GM12878 (cell line): ENCODE data around the gene COL11A1. TPM values are rescaled to one million over a fixed set of nuclear protein-coding genes. Genes with fewer than 3 reads are reported as not detected.

Source experiments
- ATAC-seq: fragments of 200-7000 bp; cut with Tn5 transposase; 3 replicates; pipeline ENCODE4 v1.9.1; 2020; ENCODE audit warnings: mild to moderate bottlenecking, moderate library complexity
- BruUV-seq: library from RNA; stranded (reverse); fragments of 400-500 nt; replicated peaks from 2 replicates; lab custom pipeline; 2021; lab: Mats Ljungman, UMichigan
- CTCF ChIA-PET: fragments of 300-600 bp; sonication (Branson Sonifier 250); formaldehyde crosslinking; extraction: SDS; loops from one replicate; lab custom pipeline; 2021; ENCODE audit warnings: inconsistent platforms; lab: Yijun Ruan, JAX
- POLR2A ChIA-PET: fragments of 350-600 bp; formaldehyde crosslinking; extraction: SDS; loops from one replicate; lab custom pipeline; 2021; ENCODE audit warnings: inconsistent platforms; lab: Charles Lee
- RAD21 ChIA-PET: fragments of 300-600 bp; sonication (Branson Sonifier 250); formaldehyde crosslinking; loops from one replicate; lab custom pipeline; 2023; ENCODE audit warnings: antibody characterized with exemption; ENCODE audit not compliant: unreplicated experiment; lab: Charles Lee
- SMC1A ChIA-PET: fragments of 300-600 bp; sonication (Branson Sonifier 250); formaldehyde crosslinking; loops from one replicate; lab custom pipeline; 2023; ENCODE audit not compliant: unreplicated experiment, uncharacterized antibody; lab: Charles Lee
- DNase-seq: peaks from one replicate; pipeline ENCODE4 v3.0.0-alpha.2; 2011; ENCODE audit warnings: low read depth, low spot score
- FAIRE-seq: peaks from 3 replicates; lab custom pipeline; 2011; peaks lifted over from hg19 to GRCh38; lab: Jason Lieb, UNC
- H2AFZ ChIP-seq: 2 replicates; pipeline ENCODE4 v1.6.0; 2011; ENCODE audit warnings: low read depth, low read length, control low read depth; ENCODE audit not compliant: control insufficient read depth
- H3K27ac ChIP-seq: 2 replicates; pipeline ENCODE4 v1.5.1; 2011; ENCODE audit warnings: control low read depth; ENCODE audit not compliant: control insufficient read depth, insufficient read depth
- H3K27me3 ChIP-seq, 2 experiments: replicated peaks in 1 of 2; 2 replicates each; pipeline versions ENCODE4 v1.6.0 to v1.6.1; 2011; ENCODE audit warnings: low read length in 1 of 2; ENCODE audit not compliant: control insufficient read depth in 2 of 2, insufficient read depth in 2 of 2
- H3K36me3 ChIP-seq, 2 experiments: 2 replicates each; pipeline ENCODE4 v1.5.1; 2011; ENCODE audit warnings: low read length in 1 of 2; ENCODE audit not compliant: control insufficient read depth in 2 of 2, insufficient read depth in 2 of 2
- H3K4me1 ChIP-seq: 2 replicates; pipeline ENCODE4 v1.6.1; 2011; ENCODE audit warnings: mild to moderate bottlenecking, low read length, moderate library complexity, mixed read lengths; ENCODE audit not compliant: control insufficient read depth, insufficient read depth
- H3K4me2 ChIP-seq: 2 replicates; pipeline ENCODE4 v1.6.0; 2011; ENCODE audit warnings: control low read depth; ENCODE audit not compliant: control insufficient read depth, insufficient read depth
- H3K4me3 ChIP-seq: fragments of 200-600 bp; sonication (generic); 2 replicates; pipeline ENCODE4 v1.5.1; 2016
- H3K79me2 ChIP-seq: 2 replicates; pipeline ENCODE4 v1.6.0; 2011; ENCODE audit warnings: low read length; ENCODE audit not compliant: control insufficient read depth, insufficient read depth
- H3K9ac ChIP-seq: 2 replicates; pipeline ENCODE4 v1.8.0; 2011; ENCODE audit warnings: low read length, control low read depth, mixed read lengths; ENCODE audit not compliant: control insufficient read depth, insufficient read depth
- H3K9me3 ChIP-seq: replicated peaks from 3 replicates; pipeline ENCODE4 v1.5.1; 2011; ENCODE audit warnings: mild to moderate bottlenecking, low read length; ENCODE audit not compliant: control insufficient read depth, insufficient read depth
- H4K20me1 ChIP-seq: 2 replicates; pipeline ENCODE4 v1.6.0; 2011; ENCODE audit not compliant: control insufficient read depth, insufficient read depth
- IKZF2 ChIP-seq, 2 experiments: fragments of 450-650 bp; IDR thresholded peaks; 2 replicates each; pipeline ENCODE4 v1.6.1; 2017; ENCODE audit warnings: mild to moderate bottlenecking in 2 of 2, moderate library complexity in 2 of 2
- NFIC ChIP-seq: IDR thresholded peaks from 2 replicates; pipeline ENCODE4 v1.6.1; 2012; ENCODE audit warnings: low read depth, mild to moderate bottlenecking, inconsistent platforms, low read length, moderate library complexity
- RBBP5 ChIP-seq: fragments of 200-600 bp; sonication (generic); conservative IDR thresholded peaks from 2 replicates; pipeline ENCODE4 v1.6.1; 2016
- TARDBP ChIP-seq: IDR thresholded peaks from 2 replicates; pipeline ENCODE4 v1.6.1; 2016; ENCODE audit warnings: borderline replicate concordance
- YY1 ChIP-seq: IDR thresholded peaks from 2 replicates; pipeline ENCODE4 v1.6.1; 2011; ENCODE audit warnings: low read depth, mild to moderate bottlenecking, low read length
- WGBS: methylation state at CpG from one replicate; pipeline ENCODE4 v1.1.6; 2016; ENCODE audit warnings: low lambda C conversion rate; ENCODE audit not compliant: insufficient replicate concordance, insufficient coverage; ENCODE audit errors: missing lambda C conversion rate; 5-methylcytosine and 5-hydroxymethylcytosine counted together
- in situ Hi-C: fragments of 300-500 bp; cut with MboI; formaldehyde crosslinking; loops from 9 replicates; pipeline ENCODE4 v1.14.3; 2018; ENCODE audit warnings: mixed read lengths
- intact Hi-C: fragments of 100-400 bp; cut with micrococcal nuclease; formaldehyde crosslinking; loops from one replicate; pipeline ENCODE4 v1.14.2; 2022; ENCODE audit not compliant: unreplicated experiment
- polyA plus RNA-seq, 11 experiments: library from polyadenylated mRNA; depleted of rRNA in 4 of 11; unstranded in 6 of 11; stranded (reverse) in 5 of 11; fragments of >200 nt; fragmentation: Nextera tagmentation in 4 of 11; fragmentation: Illumina TruSeq in 1 of 11; extraction: Ambion mirVana in 4 of 11; extraction: Trizol in 1 of 11; gene quantifications; 1 replicate in 1 of 11; 2 replicates in 10 of 11; pipeline versions ENCODE4 v1.2.1 to v1.2.3, GENCODE V29; 2011 to 2016; ENCODE audit warnings: inconsistent platforms in 2 of 11, missing spikeins in 2 of 11, low read depth in 1 of 11
- total RNA-seq, 4 experiments: library from RNA; depleted of rRNA in 3 of 4; stranded (reverse); fragments of >200 nt in 3 of 4; fragmentation: Illumina TruSeq in 1 of 4; extraction: Trizol in 1 of 4; gene quantifications; 2 replicates each; pipeline versions ENCODE4 v1.2.1 to v1.2.3, GENCODE V29; 2013 to 2021
- TF ChIP-seq, protein P1 (sequence below): fragments of 150-350 bp; IDR thresholded peaks from 2 replicates; pipeline ENCODE4 v1.6.1; 2016; ENCODE audit warnings: low read depth, low read length
- TF ChIP-seq, protein P2 (sequence below): fragments of 450-650 bp; IDR thresholded peaks from 2 replicates; pipeline ENCODE4 v1.6.1; 2017; ENCODE audit warnings: mild to moderate bottlenecking, moderate library complexity
- TF ChIP-seq, protein P3 (sequence below): fragments of 450-650 bp; formaldehyde crosslinking; IDR thresholded peaks from 2 replicates; pipeline ENCODE4 v1.4.0; 2022; ENCODE audit warnings: mild to moderate bottlenecking, moderate library complexity

COL11A1 gene
- total and polyA plus RNA-seq, 10 of the 15 experiments (the other 5 are each of a cell fraction or from before 2014, with no cell fraction given) = 0.11 TPM; not detected in 9

DNA sequence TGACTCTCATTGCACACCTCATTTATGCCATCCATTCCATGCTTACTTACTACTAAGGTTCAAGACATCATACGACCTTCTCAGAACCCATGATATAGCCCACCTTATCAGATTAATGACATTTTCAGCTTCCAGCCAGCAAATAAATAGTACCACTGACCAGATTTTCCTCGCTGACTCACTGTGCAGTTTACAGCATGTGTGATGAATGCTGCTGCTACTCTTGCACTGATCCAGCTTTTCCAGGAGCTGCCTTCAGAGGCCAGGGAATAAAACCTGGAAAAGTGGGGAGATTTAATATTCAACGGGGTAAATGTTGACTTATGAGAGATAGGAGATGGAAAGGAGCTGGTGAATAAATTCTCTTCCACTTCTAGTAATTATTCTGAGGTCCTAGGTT, 247.1 kb downstream of the COL11A1 start:
- no TSS peak for BruUV-seq
- TF ChIP-seq RBBP5 (no peak), TARDBP (no peak), YY1 (no peak), NFIC (no peak), IKZF2 (IDR thresholded peaks at IDR 0.05) (no peak)
- TF ChIP-seq, protein P1, sequence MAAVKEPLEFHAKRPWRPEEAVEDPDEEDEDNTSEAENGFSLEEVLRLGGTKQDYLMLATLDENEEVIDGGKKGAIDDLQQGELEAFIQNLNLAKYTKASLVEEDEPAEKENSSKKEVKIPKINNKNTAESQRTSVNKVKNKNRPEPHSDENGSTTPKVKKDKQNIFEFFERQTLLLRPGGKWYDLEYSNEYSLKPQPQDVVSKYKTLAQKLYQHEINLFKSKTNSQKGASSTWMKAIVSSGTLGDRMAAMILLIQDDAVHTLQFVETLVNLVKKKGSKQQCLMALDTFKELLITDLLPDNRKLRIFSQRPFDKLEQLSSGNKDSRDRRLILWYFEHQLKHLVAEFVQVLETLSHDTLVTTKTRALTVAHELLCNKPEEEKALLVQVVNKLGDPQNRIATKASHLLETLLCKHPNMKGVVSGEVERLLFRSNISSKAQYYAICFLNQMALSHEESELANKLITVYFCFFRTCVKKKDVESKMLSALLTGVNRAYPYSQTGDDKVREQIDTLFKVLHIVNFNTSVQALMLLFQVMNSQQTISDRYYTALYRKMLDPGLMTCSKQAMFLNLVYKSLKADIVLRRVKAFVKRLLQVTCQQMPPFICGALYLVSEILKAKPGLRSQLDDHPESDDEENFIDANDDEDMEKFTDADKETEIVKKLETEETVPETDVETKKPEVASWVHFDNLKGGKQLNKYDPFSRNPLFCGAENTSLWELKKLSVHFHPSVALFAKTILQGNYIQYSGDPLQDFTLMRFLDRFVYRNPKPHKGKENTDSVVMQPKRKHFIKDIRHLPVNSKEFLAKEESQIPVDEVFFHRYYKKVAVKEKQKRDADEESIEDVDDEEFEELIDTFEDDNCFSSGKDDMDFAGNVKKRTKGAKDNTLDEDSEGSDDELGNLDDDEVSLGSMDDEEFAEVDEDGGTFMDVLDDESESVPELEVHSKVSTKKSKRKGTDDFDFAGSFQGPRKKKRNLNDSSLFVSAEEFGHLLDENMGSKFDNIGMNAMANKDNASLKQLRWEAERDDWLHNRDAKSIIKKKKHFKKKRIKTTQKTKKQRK = no peak
- TF ChIP-seq, protein P2, sequence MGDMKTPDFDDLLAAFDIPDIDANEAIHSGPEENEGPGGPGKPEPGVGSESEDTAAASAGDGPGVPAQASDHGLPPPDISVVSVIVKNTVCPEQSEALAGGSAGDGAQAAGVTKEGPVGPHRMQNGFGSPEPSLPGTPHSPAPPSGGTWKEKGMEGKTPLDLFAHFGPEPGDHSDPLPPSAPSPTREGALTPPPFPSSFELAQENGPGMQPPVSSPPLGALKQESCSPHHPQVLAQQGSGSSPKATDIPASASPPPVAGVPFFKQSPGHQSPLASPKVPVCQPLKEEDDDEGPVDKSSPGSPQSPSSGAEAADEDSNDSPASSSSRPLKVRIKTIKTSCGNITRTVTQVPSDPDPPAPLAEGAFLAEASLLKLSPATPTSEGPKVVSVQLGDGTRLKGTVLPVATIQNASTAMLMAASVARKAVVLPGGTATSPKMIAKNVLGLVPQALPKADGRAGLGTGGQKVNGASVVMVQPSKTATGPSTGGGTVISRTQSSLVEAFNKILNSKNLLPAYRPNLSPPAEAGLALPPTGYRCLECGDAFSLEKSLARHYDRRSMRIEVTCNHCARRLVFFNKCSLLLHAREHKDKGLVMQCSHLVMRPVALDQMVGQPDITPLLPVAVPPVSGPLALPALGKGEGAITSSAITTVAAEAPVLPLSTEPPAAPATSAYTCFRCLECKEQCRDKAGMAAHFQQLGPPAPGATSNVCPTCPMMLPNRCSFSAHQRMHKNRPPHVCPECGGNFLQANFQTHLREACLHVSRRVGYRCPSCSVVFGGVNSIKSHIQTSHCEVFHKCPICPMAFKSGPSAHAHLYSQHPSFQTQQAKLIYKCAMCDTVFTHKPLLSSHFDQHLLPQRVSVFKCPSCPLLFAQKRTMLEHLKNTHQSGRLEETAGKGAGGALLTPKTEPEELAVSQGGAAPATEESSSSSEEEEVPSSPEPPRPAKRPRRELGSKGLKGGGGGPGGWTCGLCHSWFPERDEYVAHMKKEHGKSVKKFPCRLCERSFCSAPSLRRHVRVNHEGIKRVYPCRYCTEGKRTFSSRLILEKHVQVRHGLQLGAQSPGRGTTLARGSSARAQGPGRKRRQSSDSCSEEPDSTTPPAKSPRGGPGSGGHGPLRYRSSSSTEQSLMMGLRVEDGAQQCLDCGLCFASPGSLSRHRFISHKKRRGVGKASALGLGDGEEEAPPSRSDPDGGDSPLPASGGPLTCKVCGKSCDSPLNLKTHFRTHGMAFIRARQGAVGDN = no peak
- TF ChIP-seq, protein P3, sequence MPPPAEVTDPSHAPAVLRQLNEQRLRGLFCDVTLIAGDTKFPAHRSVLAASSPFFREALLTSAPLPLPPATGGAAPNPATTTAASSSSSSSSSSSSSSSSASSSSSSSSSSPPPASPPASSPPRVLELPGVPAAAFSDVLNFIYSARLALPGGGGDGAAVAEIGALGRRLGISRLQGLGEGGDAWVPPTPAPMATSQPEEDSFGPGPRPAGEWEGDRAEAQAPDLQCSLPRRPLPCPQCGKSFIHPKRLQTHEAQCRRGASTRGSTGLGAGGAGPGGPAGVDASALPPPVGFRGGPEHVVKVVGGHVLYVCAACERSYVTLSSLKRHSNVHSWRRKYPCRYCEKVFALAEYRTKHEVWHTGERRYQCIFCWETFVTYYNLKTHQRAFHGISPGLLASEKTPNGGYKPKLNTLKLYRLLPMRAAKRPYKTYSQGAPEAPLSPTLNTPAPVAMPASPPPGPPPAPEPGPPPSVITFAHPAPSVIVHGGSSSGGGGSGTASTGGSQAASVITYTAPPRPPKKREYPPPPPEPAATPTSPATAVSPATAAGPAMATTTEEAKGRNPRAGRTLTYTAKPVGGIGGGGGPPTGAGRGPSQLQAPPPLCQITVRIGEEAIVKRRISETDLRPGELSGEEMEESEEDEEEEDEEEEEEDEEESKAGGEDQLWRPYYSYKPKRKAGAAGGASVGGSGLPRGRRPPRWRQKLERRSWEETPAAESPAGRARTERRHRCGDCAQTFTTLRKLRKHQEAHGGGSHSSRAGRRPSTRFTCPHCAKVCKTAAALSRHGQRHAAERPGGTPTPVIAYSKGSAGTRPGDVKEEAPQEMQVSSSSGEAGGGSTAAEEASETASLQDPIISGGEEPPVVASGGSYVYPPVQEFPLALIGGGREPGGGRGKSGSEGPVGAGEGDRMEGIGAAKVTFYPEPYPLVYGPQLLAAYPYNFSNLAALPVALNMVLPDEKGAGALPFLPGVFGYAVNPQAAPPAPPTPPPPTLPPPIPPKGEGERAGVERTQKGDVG = no peak
- RAD21 ChIA-PET = no interaction called here
- SMC1A ChIA-PET = no interaction called here
- WGBS = 7% methylated on average over 3 of the region's 3 CpGs
- Histone ChIP-seq H3K9me3 (no peaks in the 10 kb centered on the region), H3K27ac (no peak overlapping the region), H4K20me1 (no peaks in the 10 kb centered on the region), H3K79me2 (no peaks in the 10 kb centered on the region), H3K4me2 (no peak overlapping the region), H2AFZ (no peak overlapping the region), H3K9ac (no peak overlapping the region), H3K36me3 (no peaks in the 10 kb centered on the region), H3K27me3 (no peaks in the 10 kb centered on the region), H3K4me3 (no peak overlapping the region), H3K4me1 (no peaks in the 10 kb centered on the region)
- CTCF ChIA-PET = no interaction called here
- intact Hi-C loops (no loop called here), in situ Hi-C loops (no loop called here)
- DNase-seq (no peak), ATAC-seq (no peak), FAIRE-seq (no peak)
- POLR2A ChIA-PET = interaction anchor here (0.6 kb wide), 1 partner anchor 343 kb away, joined by 3 read pairs; no protein-coding TSS in a partner anchor
